MM.1S (cell line): ENCODE data around the gene TMEM80.

Experiments
- EZH2 ChIP-seq: fragments of 300-600 bp; sonication (generic); optimal IDR thresholded peaks from 2 replicates; pipeline ENCODE3; 2017; ENCODE audit warnings: low read depth, mild to moderate bottlenecking, antibody characterized with exemption, low read length, mixed read lengths
- EZH2phosphoT487 ChIP-seq: fragments of 300-600 bp; sonication (generic); IDR thresholded peaks from 2 replicates; pipeline ENCODE4 v1.6.1; 2018; ENCODE audit warnings: antibody characterized with exemption, low read length
- TF ChIP-seq, protein P1 (sequence below): fragments of 300-600 bp; sonication (generic); IDR thresholded peaks from 2 replicates; pipeline ENCODE4 v1.5.1; 2016; ENCODE audit warnings: antibody characterized with exemption, low read length, mixed read lengths

DNA sequence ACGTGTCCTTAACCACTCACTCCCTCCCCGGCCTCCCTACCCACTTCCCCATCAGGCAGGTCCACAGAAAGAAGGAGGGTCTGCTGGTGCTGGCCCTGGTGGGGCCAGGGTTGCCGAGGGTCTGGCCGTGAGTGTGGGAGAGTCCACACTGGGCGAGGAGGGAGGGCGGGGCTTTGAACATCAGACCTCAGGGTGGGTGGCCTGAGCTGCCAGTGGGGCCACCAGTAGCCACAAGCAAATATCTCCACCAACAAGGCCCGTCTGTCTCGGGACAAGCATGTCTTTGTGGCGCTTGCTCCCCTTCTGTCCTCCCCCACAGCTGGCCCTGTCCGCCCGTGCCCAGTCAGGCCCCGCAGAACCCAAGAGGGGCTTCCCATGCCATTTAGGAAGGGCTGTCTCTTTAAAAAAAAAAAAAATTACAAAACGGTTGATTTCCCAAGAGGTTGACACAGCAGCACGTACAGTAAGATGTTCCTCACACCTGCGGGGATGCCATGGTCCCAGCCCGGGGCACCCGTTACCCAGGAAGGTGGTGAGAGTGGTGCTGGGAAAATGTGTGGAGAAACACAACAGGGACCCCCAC lies 34.0 kb downstream of the TMEM80 start:
- TF ChIP-seq, protein P1, sequence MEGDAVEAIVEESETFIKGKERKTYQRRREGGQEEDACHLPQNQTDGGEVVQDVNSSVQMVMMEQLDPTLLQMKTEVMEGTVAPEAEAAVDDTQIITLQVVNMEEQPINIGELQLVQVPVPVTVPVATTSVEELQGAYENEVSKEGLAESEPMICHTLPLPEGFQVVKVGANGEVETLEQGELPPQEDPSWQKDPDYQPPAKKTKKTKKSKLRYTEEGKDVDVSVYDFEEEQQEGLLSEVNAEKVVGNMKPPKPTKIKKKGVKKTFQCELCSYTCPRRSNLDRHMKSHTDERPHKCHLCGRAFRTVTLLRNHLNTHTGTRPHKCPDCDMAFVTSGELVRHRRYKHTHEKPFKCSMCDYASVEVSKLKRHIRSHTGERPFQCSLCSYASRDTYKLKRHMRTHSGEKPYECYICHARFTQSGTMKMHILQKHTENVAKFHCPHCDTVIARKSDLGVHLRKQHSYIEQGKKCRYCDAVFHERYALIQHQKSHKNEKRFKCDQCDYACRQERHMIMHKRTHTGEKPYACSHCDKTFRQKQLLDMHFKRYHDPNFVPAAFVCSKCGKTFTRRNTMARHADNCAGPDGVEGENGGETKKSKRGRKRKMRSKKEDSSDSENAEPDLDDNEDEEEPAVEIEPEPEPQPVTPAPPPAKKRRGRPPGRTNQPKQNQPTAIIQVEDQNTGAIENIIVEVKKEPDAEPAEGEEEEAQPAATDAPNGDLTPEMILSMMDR, result no peak
- TF ChIP-seq EZH2, result no peak
- TF ChIP-seq EZH2phosphoT487, result no peak
